ENCODE data around the gene LRP2BP. TPM values are rescaled to one million over a fixed set of nuclear protein-coding genes. Genes with fewer than 3 reads are reported as not detected.

The LRP2BP gene
- total and polyA plus RNA-seq, 2 of the 4 experiments (the other 2 are of a cell fraction), result 0.10 to 0.18 TPM

DNA sequence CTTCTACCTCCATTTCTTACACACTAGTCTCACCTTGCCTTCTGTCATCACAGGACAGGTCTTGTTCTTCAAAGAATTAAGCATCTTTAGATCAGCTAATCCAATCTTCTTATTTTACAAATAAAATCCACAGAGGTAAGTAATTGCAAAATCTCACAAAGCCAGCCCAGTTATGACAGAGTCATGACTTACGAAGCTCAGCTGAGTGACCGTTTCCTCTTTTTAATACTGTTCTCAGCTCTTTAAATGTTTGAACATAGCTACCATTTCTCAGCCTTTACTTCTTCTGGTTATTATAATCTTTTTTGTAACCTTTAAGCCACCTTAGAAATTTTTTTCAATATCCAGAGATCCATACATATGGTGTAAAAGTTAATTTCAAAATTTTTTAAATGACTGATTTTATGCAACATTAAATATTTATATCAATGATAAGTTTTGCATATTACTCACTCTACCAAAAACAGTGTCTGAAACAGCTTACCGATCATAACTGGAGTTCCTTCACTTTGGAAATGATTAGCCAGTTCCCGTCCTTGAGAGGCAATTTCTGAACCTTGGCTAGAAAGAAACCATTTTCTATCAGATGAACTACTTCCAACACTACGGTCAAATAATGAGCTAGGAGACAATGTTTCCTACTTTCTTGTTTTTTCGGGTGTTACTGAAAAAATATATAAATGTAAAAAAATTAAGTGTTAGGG, 9.7 kb upstream of the LRP2BP start:
- H3K9me1 ChIP-seq (ENCODE audit: insufficient read depth, low read length), result no peaks in the 10 kb centered on the region
- in situ Hi-C loops (cut with MboI; ENCODE audit: low sequenced_read_pairs) (no loop called here), dilution Hi-C loops (cut with HindIII; ENCODE audit: low sequenced_read_pairs, unreplicated experiment) (no loop called here), intact Hi-C loops (cut with micrococcal nuclease) (no loop called here)
- no peak overlapping the region for H2AK5ac ChIP-seq (ENCODE audit: low read depth, low read length)
- ATAC-seq (ENCODE audit: low read depth), result no peak
- H3K14ac ChIP-seq (replicated peaks; ENCODE audit: low read depth, low read length), result no peak overlapping the region
- H3K4me2 ChIP-seq (ENCODE audit: low read depth, low read length), result no peak overlapping the region
- H3K4ac ChIP-seq (ENCODE audit: low read depth, low read length), result no peak overlapping the region
- no peak overlapping the region for H2AK9ac ChIP-seq (replicated peaks; ENCODE audit: low read depth, low read length, poor library complexity)
- BruUV-seq (replicated peaks), result no TSS peak
- no peaks in the 10 kb centered on the region for H4K20me1 ChIP-seq (ENCODE audit: insufficient read depth, low read length)
- 80% methylated on average over 2 of the region's 6 CpGs; no CpG with 5 or more reads in 1 of the 2 experiments for WGBS, 2 experiments (ENCODE audit: extremely low coverage in 2 of 2, insufficient read length in 1 of 2)
- H3K4me1 ChIP-seq (ENCODE audit: control insufficient read depth, insufficient read depth, low read length), result no peaks in the 10 kb centered on the region
- no peak overlapping the region for H2BK120ac ChIP-seq (ENCODE audit: low read depth, low read length)
- no peak overlapping the region for H2BK5ac ChIP-seq (ENCODE audit: low read depth, low read length, poor library complexity, severe bottlenecking)
- H3K27me3 ChIP-seq (ENCODE audit: control insufficient read depth, insufficient read depth, low read length), result no peaks in the 10 kb centered on the region
- H3K27ac ChIP-seq (ENCODE audit: insufficient read depth, low read length), result no peak overlapping the region
- no peak overlapping the region for H2BK20ac ChIP-seq (ENCODE audit: low read depth, low read length)
- TF ChIP-seq, protein P1, sequence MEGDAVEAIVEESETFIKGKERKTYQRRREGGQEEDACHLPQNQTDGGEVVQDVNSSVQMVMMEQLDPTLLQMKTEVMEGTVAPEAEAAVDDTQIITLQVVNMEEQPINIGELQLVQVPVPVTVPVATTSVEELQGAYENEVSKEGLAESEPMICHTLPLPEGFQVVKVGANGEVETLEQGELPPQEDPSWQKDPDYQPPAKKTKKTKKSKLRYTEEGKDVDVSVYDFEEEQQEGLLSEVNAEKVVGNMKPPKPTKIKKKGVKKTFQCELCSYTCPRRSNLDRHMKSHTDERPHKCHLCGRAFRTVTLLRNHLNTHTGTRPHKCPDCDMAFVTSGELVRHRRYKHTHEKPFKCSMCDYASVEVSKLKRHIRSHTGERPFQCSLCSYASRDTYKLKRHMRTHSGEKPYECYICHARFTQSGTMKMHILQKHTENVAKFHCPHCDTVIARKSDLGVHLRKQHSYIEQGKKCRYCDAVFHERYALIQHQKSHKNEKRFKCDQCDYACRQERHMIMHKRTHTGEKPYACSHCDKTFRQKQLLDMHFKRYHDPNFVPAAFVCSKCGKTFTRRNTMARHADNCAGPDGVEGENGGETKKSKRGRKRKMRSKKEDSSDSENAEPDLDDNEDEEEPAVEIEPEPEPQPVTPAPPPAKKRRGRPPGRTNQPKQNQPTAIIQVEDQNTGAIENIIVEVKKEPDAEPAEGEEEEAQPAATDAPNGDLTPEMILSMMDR (conservative IDR thresholded peaks at IDR 0.05; ENCODE audit: low read depth, low read length), result no peak
- TF ChIP-seq FOS (IDR thresholded peaks at IDR 0.05; ENCODE audit: low read depth, low read length), result no peak
- no peak for TF ChIP-seq CHD1 (IDR thresholded peaks at IDR 0.05; ENCODE audit: low read depth, low read length)
- TF ChIP-seq POLR2A (IDR thresholded peaks at IDR 0.05; ENCODE audit: low read depth, low read length), result no peak
- TF ChIP-seq, protein P2, sequence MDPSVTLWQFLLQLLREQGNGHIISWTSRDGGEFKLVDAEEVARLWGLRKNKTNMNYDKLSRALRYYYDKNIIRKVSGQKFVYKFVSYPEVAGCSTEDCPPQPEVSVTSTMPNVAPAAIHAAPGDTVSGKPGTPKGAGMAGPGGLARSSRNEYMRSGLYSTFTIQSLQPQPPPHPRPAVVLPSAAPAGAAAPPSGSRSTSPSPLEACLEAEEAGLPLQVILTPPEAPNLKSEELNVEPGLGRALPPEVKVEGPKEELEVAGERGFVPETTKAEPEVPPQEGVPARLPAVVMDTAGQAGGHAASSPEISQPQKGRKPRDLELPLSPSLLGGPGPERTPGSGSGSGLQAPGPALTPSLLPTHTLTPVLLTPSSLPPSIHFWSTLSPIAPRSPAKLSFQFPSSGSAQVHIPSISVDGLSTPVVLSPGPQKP (IDR thresholded peaks at IDR 0.05; ENCODE audit: borderline replicate concordance, low read depth, low read length), result no peak
- H3K9ac ChIP-seq (ENCODE audit: low read depth, low read length), result no peak overlapping the region
- H3K36me3 ChIP-seq (ENCODE audit: control insufficient read depth, insufficient read depth, low read length), result peaks cover 21% of the 10 kb centered on the region
- no peak overlapping the region for H3K4me3 ChIP-seq (ENCODE audit: insufficient read depth, low read depth, low read length)
- ChIA-PET POLR2A (ENCODE audit: unreplicated experiment) (interaction anchor here (0.6 kb wide), 1 partner anchor 232 kb away, joined by 5 read pairs; no protein-coding TSS in a partner anchor), CTCF (no interaction called here)
- peaks cover 3% of the 10 kb centered on the region for H3K9me3 ChIP-seq (ENCODE audit: control insufficient read depth, insufficient read depth, low read length)
- H2AFZ ChIP-seq (replicated peaks; ENCODE audit: low read length, poor library complexity), result no peak overlapping the region
- H4K5ac ChIP-seq (ENCODE audit: low read depth, low read length), result no peak overlapping the region
- no peak overlapping the region for H2BK15ac ChIP-seq (ENCODE audit: low read depth, low read length)
- H4K8ac ChIP-seq (ENCODE audit: low read depth in 2 of 2, low read length in 2 of 2), result no peak overlapping the region
- no peak overlapping the region for H3K23ac ChIP-seq (ENCODE audit: low read depth, low read length)
- no peak overlapping the region for H3K56ac ChIP-seq (ENCODE audit: extremely low read depth, insufficient read depth, low read length)
- no peak overlapping the region for H3K18ac ChIP-seq (ENCODE audit: low read depth, low read length)
- no peaks in the 10 kb centered on the region; a peak in 1 of 4 replicates for H3K79me1 ChIP-seq (ENCODE audit: low read depth in 1 of 2, low read length in 2 of 2)
- no peak overlapping the region for H4K91ac ChIP-seq (ENCODE audit: insufficient read depth, low read depth, low read length)
- no peak for DNase-seq

Data from IMR-90 (cell line).